Transverse colon (tissue), 3 donors: ENCODE measurements around the gene HES3.

Source experiments
- CTCF ChIP-seq, 5 experiments: fragments of 200-600 bp in 3 of 5; fragments of 450-650 bp in 2 of 5; sonication (generic) in 3 of 5; IDR thresholded peaks; 1 replicate in 2 of 5; 2 replicates in 3 of 5; pipeline ENCODE4 v1.5.1; 2016 to 2017; ENCODE audit warnings: antibody characterized with exemption in 5 of 5, inconsistent platforms in 3 of 5, mild to moderate bottlenecking in 2 of 5, moderate library complexity in 1 of 5
- EP300 ChIP-seq: sonication (generic); formaldehyde crosslinking; IDR thresholded peaks from one replicate; pipeline ENCODE4 v1.6.1; 2017; ENCODE audit warnings: antibody characterized with exemption, low read depth
- POLR2A ChIP-seq: fragments of 450-650 bp; IDR thresholded peaks from one replicate; pipeline ENCODE4 v1.6.1; 2016; ENCODE audit warnings: antibody characterized with exemption, mild to moderate bottlenecking, moderate library complexity

GRCh38 chr1:6251233-6251632 is 7.3 kb downstream of the HES3 start:
- TF ChIP-seq CTCF (IDR thresholded peaks at IDR 0.05), result no peak
- no peak for TF ChIP-seq POLR2A
- no peak for TF ChIP-seq EP300
